Chondrocyte (in vitro differentiated cells): ENCODE measurements around the gene TMEM163. TPM values are rescaled to one million over a fixed set of nuclear protein-coding genes. Genes with fewer than 3 reads are reported as not detected.
A peak's percentile ranks its signal among the peaks of the same experiment; 100 is the strongest.

Experiments
- DNase-seq: peaks from one replicate; pipeline ENCODE4 v3.0.0; 2021; ENCODE audit warnings: mixed read lengths, low spot score
- H3K27ac Mint-ChIP-seq: one replicate; pipeline ENCODE4 v1.8.0; 2021; ENCODE audit warnings: mild to moderate bottlenecking, moderate library complexity, mixed read lengths; ENCODE audit not compliant: unreplicated experiment
- H3K27me3 Mint-ChIP-seq: 2 replicates; pipeline ENCODE4 v1.8.0; 2021; ENCODE audit warnings: low read depth, mixed read lengths
- H3K36me3 Mint-ChIP-seq: 2 replicates; pipeline ENCODE4 v1.8.0; 2021; ENCODE audit warnings: low read depth, mixed read lengths
- H3K4me1 Mint-ChIP-seq: 2 replicates; pipeline ENCODE4 v1.8.0; 2021; ENCODE audit warnings: low read depth, mild to moderate bottlenecking, mixed read lengths
- H3K4me3 Mint-ChIP-seq: one replicate; pipeline ENCODE4 v1.8.0; 2021; ENCODE audit warnings: mild to moderate bottlenecking, moderate library complexity, mixed read lengths; ENCODE audit not compliant: unreplicated experiment
- H3K9me3 Mint-ChIP-seq: 2 replicates; pipeline ENCODE4 v1.8.0; 2021; ENCODE audit warnings: low read depth, mixed read lengths
- total RNA-seq: library from RNA; stranded (reverse); gene quantifications from 3 replicates; pipeline ENCODE4 v1.2.1, GENCODE V29; 2021
- TF ChIP-seq, protein P1 (sequence below): fragments of 200-600 bp; sonication (generic); IDR thresholded peaks from 2 replicates; pipeline ENCODE4 v1.5.0; 2021; ENCODE audit warnings: antibody characterized with exemption, mild to moderate bottlenecking, moderate library complexity

Gene TMEM163
- total RNA-seq, 1 donor from 2014 or later, result 0.07 TPM

DNA sequence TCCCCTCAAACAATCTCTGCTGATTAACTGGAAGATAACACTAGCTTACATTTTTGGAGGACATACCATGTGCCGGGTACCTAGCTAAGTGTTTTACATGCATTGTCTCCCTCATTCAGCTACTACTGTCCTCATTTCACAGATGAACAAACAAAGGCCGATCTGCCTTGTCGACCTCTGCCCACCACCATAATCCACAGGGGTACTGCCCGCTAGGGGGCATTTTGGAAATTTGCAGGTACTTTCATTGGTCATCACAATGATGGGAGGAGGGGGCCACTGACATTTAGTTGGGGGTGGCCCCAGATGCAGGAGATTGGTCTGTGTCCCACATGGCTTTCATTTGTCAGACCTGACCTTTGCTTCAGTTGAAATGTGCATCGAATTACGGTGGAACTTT is 3.9 kb upstream of the TMEM163 start:
- Mint-ChIP-seq H3K27ac (no peak overlapping the region), H3K4me1 (peaks cover 8% of the 10 kb centered on the region), H3K9me3 (no peaks in the 10 kb centered on the region), H3K36me3 (peaks cover 1% of the 10 kb centered on the region), H3K27me3 (peaks cover 44% of the 10 kb centered on the region), H3K4me3 (no peak overlapping the region)
- TF ChIP-seq, protein P1, sequence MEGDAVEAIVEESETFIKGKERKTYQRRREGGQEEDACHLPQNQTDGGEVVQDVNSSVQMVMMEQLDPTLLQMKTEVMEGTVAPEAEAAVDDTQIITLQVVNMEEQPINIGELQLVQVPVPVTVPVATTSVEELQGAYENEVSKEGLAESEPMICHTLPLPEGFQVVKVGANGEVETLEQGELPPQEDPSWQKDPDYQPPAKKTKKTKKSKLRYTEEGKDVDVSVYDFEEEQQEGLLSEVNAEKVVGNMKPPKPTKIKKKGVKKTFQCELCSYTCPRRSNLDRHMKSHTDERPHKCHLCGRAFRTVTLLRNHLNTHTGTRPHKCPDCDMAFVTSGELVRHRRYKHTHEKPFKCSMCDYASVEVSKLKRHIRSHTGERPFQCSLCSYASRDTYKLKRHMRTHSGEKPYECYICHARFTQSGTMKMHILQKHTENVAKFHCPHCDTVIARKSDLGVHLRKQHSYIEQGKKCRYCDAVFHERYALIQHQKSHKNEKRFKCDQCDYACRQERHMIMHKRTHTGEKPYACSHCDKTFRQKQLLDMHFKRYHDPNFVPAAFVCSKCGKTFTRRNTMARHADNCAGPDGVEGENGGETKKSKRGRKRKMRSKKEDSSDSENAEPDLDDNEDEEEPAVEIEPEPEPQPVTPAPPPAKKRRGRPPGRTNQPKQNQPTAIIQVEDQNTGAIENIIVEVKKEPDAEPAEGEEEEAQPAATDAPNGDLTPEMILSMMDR, result peak; percentile 53
- no peak for DNase-seq

DNA sequence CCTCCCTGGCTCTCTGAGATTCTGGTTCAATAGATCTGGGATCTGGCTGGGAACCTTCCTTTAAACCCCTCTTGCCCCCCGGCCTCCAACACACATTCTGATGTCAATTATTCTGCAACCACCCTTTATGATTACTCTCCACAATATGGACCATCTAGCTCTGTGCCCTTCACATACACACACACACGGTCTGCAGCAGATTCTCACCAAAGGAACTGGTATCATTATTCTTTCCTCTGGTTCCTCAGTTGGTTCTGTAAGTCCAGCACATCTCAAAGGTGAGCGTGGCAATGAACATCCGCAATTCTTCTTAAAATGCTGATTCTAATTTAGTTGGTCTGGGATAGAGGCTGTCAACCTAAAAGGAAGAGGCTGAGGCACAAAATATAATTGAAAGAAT is 2.8 kb upstream of the TMEM163 start:
- Mint-ChIP-seq H3K4me3 (no peak overlapping the region), H3K9me3 (no peaks in the 10 kb centered on the region), H3K36me3 (peaks cover 1% of the 10 kb centered on the region), H3K4me1 (peaks cover 10% of the 10 kb centered on the region), H3K27me3 (peaks cover 55% of the 10 kb centered on the region), H3K27ac (no peak overlapping the region)
- TF ChIP-seq, protein P1, result no peak
- DNase-seq, result no peak

DNA sequence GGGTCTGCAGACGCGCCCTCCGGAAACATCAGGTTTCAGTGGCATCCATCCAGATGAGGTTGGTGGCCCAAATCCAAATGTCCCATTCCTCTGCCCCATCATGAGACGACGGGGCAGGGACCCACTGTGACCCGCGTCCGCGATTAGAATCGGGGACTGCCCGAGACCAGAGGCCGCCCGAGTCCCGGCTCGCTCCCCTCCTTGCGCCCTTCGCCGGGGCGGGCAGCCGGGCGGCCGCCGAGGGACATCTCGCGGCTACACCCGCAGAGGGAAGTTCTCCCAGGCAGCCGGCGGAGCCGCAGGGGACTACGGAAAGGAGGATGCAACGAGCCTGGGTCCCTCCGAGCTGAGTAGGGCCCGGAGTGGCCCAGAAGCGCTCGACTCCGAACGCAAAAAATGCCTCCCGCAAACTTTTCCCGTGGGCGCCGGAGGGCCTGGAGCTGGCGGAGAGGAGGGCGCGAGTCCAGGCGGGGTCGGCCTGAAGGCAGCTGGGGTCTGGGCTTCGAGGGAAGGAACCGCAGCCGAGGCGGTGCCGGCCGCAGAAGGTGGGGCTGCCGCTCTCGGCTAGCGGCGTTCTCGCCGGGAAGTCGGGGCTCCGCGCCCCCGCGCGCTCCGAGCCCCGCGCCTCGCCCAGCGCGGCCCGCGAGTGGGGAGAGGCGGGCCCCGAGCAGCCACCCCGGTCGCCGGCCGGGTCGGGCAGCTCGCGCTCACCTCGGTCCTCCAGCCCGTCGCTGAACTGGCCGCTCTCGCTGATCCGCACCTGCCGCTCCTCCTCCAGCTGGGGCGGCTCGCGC is 580 bp downstream of the TMEM163 start:
- TF ChIP-seq, protein P1, result no peak
- peaks cover 80% of the 10 kb centered on the region for H3K27me3 Mint-ChIP-seq
- no peak overlapping the region for H3K27ac Mint-ChIP-seq
- H3K9me3 Mint-ChIP-seq, result no peaks in the 10 kb centered on the region
- no peak for DNase-seq
- H3K4me1 Mint-ChIP-seq, result peaks cover 10% of the 10 kb centered on the region
- peak overlapping the region; percentile 70 for H3K4me3 Mint-ChIP-seq
- peaks cover 1% of the 10 kb centered on the region for H3K36me3 Mint-ChIP-seq

DNA sequence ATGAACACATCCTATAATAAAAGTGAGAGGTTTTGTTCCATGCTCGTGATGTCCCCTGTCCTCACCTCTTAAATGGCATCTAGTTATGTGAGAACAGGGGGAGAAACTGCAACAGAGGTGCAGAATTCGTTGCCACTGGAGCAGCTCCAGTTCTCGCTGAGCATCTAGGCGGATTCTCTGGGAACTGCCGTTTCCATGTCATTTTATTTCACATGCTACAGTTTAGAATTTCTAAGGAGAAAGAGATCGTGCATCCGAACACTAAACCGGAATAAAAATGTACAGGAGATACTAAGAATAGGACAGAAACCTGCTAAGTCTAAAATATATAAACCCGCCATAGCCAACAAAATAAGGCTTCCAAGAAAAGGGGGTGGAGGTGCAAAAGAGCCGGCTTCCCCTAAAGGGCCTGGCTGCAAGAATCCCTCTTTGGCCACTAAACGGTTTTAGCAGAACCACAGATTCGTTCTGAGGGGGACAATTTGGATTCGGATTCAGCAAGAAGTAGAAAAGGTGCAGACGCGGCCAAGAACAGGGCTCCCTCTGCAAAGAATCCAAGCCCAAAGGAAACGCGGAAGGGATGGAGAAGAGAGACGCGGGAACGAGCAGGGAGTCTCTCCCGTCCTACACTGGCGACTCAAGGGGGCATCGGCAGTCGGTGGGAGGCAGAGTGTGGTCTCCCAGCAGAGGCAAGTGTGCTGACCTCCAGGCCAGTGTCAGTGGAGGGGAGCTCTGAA is 1.3 kb downstream of the TMEM163 start:
- Mint-ChIP-seq H3K4me1 (peaks cover 10% of the 10 kb centered on the region), H3K27me3 (peaks cover 81% of the 10 kb centered on the region), H3K27ac (no peak overlapping the region), H3K36me3 (peaks cover 1% of the 10 kb centered on the region), H3K9me3 (no peaks in the 10 kb centered on the region), H3K4me3 (peak overlapping the region; percentile 58)
- no peak for DNase-seq
- TF ChIP-seq, protein P1, result no peak

DNA sequence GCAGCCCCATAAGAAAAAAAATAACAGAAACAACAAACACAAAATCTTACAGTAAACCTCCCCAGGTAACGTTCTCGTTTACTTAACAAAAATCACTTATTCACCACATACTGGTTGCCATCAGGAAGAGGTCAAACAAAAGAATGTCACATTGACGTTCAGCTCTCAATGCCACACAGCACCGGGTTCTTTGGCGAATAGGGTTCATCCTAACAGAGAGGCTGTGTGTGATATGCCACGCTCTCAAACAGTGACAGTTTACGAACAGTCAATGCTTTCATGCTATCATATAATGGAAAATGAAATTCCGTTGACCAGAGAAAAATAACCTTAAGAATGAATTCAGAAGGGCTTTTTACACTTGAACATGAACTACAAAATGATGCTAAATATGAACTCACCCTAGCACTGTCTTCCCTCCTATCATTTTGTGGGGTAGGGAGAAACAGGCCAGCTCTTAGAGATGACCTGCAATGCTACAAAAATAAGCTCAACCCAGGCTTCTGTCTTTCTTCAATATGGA is 2.0 kb downstream of the TMEM163 start:
- no peak for DNase-seq
- TF ChIP-seq, protein P1, result no peak
- no peaks in the 10 kb centered on the region for H3K9me3 Mint-ChIP-seq
- H3K4me3 Mint-ChIP-seq, result no peak overlapping the region
- peaks cover 1% of the 10 kb centered on the region for H3K36me3 Mint-ChIP-seq
- H3K4me1 Mint-ChIP-seq, result peaks cover 10% of the 10 kb centered on the region
- no peak overlapping the region for H3K27ac Mint-ChIP-seq
- peaks cover 81% of the 10 kb centered on the region for H3K27me3 Mint-ChIP-seq
